ENCODE results near the gene SUDS3. TPM values are rescaled to one million over a fixed set of nuclear protein-coding genes. Genes with fewer than 3 reads are reported as not detected.

SUDS3 gene
- total RNA-seq, 1 experiment from 2014 or later: 50.5 TPM

GRCh38 chr12:118430516-118430915 is 54.2 kb downstream of the SUDS3 start:
- Histone ChIP-seq H2BK20ac (ENCODE audit: low read depth, low read length, poor library complexity, severe bottlenecking) (no peak overlapping the region), H3K56ac (ENCODE audit: insufficient read length, low read depth, low read length) (no peak overlapping the region), H3K4me2 (ENCODE audit: insufficient read depth, insufficient read length, low read length) (no peak overlapping the region), H3K23ac (ENCODE audit: insufficient read length, low read depth, low read length) (no peak overlapping the region), H2AK5ac (ENCODE audit: insufficient read length, low read length) (no peak overlapping the region), H3K27me3 (ENCODE audit: insufficient read depth, low read length) (no peaks in the 10 kb centered on the region), H3K4ac (ENCODE audit: low read depth, low read length) (no peak overlapping the region), H4K91ac (ENCODE audit: insufficient read length, low read depth, low read length) (no peak overlapping the region), H2BK12ac (ENCODE audit: insufficient read length, low read depth, low read length) (no peak overlapping the region), H3K27ac (ENCODE audit: insufficient read length, low read depth, low read length) (no peak overlapping the region), H3K4me1 (ENCODE audit: insufficient read depth, low read length) (peaks cover 4% of the 10 kb centered on the region; the same call in 1 of the 2 replicates), H2BK5ac (ENCODE audit: insufficient read length, low read length) (no peak overlapping the region), H4K20me1 (ENCODE audit: control insufficient read depth, insufficient read depth, insufficient read length) (no peaks in the 10 kb centered on the region), H3K23me2 (ENCODE audit: insufficient read length, low read depth, low read length, poor library complexity, severe bottlenecking) (no peaks in the 10 kb centered on the region), H3K18ac (ENCODE audit: insufficient read length, low read depth, low read length) (no peak overlapping the region), H3T11ph (ENCODE audit: low read length) (no peak overlapping the region), H4K8ac (replicated peaks; ENCODE audit: insufficient read length, low read depth, low read length) (no peak overlapping the region), H2AFZ (ENCODE audit: low read length) (no peak overlapping the region), H4K5ac (ENCODE audit: insufficient read length, low read depth, low read length) (no peak overlapping the region), H3K79me2 (ENCODE audit: insufficient read depth, low read length) (no peaks in the 10 kb centered on the region), H3K79me1 (ENCODE audit: insufficient read depth, low read depth, low read length, poor library complexity, severe bottlenecking) (no peaks in the 10 kb centered on the region), H2BK15ac (ENCODE audit: low read depth, low read length) (no peak overlapping the region), H3K14ac (ENCODE audit: insufficient read depth, low read length) (no peak overlapping the region), H3K9ac (ENCODE audit: extremely low read depth, insufficient read length, low read length) (no peak overlapping the region), H3K9me3 (ENCODE audit: control insufficient read depth, low read depth, low read length) (no peaks in the 10 kb centered on the region), H2BK120ac (ENCODE audit: low read depth, low read length, poor library complexity, severe bottlenecking) (no peak overlapping the region)
- Mint-ChIP-seq H3K4me3 (no peak overlapping the region), H3K9me3 (no peaks in the 10 kb centered on the region), H3K36me3 (ENCODE audit: insufficient read depth in 1 of 3, low read depth in 3 of 3) (peaks cover 0 to 9% (median 5%) of the 10 kb centered on the region in 3 experiments; a peak in 4 of 7 replicates), H3K27me3 (ENCODE audit: low read depth) (no peaks in the 10 kb centered on the region), H3K4me1 (peaks cover 6 to 9% of the 10 kb centered on the region in 2 experiments), H3K27ac (no peak overlapping the region)
- WGBS (ENCODE audit: extremely low coverage, insufficient read length, low lambda C conversion rate): no CpG with 5 or more reads among the region's 4 CpGs
- no peak for DNase-seq
- TF ChIP-seq CTCF (conservative IDR thresholded peaks at IDR 0.05): no peak
